Ishikawa (cell line): ENCODE data around the gene AQP7.
A peak's percentile ranks its signal among the peaks of the same experiment; 100 is the strongest.

Experiments
- CEBPB ChIP-seq: IDR thresholded peaks from 2 replicates; pipeline ENCODE4 v1.6.1; 2012
- CREB1 ChIP-seq: IDR thresholded peaks from 2 replicates; pipeline ENCODE4 v1.6.1; 2012; ENCODE audit warnings: low read depth
- EGR1 ChIP-seq: IDR thresholded peaks from 2 replicates; pipeline ENCODE4 v1.6.1; 2012
- EP300 ChIP-seq: IDR thresholded peaks from 2 replicates; pipeline ENCODE4 v1.6.1; 2012; ENCODE audit warnings: borderline replicate concordance
- FOXM1 ChIP-seq: IDR thresholded peaks from 2 replicates; pipeline ENCODE4 v1.6.1; 2012; ENCODE audit warnings: low read depth, borderline replicate concordance
- MAX ChIP-seq: IDR thresholded peaks from 2 replicates; pipeline ENCODE4 v1.6.1; 2012
- NFIC ChIP-seq: IDR thresholded peaks from 2 replicates; pipeline ENCODE4 v1.6.1; 2012
- RAD21 ChIP-seq: IDR thresholded peaks from 2 replicates; pipeline ENCODE4 v1.6.1; 2012; ENCODE audit warnings: low read depth
- REST ChIP-seq: IDR thresholded peaks from 2 replicates; pipeline ENCODE4 v1.6.1; 2012; ENCODE audit warnings: low read depth, mild to moderate bottlenecking
- TAF1 ChIP-seq: IDR thresholded peaks from 2 replicates; pipeline ENCODE4 v1.6.1; 2012; ENCODE audit warnings: low read depth, mild to moderate bottlenecking
- TCF12 ChIP-seq: IDR thresholded peaks from 2 replicates; pipeline ENCODE4 v1.6.1; 2012; ENCODE audit warnings: low read depth
- TEAD4 ChIP-seq: IDR thresholded peaks from 2 replicates; pipeline ENCODE4 v1.6.1; 2012
- USF1 ChIP-seq: IDR thresholded peaks from 2 replicates; pipeline ENCODE4 v1.6.1; 2012
- YY1 ChIP-seq: IDR thresholded peaks from 2 replicates; pipeline ENCODE4 v1.6.1; 2012; ENCODE audit warnings: low read depth
- ZBTB7A ChIP-seq: IDR thresholded peaks from 2 replicates; pipeline ENCODE4 v1.6.1; 2012; ENCODE audit warnings: low read depth

Gene AQP7

GRCh38 chr9:33436445-33436844 lies 34.1 kb upstream of the AQP7 start:
- TF ChIP-seq USF1 = no peak
- peak; percentile 92 for TF ChIP-seq CEBPB

- TF ChIP-seq CEBPB (no peak), EP300 (no peak), YY1 (no peak), CREB1 (no peak), FOXM1 (no peak), NFIC (no peak), TAF1 (no peak), RAD21 (no peak), EGR1 (no peak), TEAD4 (no peak), MAX (no peak), USF1 (no peak), TCF12 (no peak), ZBTB7A (no peak), REST (no peak)
Observed at GRCh38 chr9:33435821-33436277, 33.5 kb upstream of the AQP7 start.

- TF ChIP-seq TEAD4 = no peak
- no peak for TF ChIP-seq TCF12
- TF ChIP-seq USF1 = no peak
- no peak for TF ChIP-seq CEBPB
- no peak for TF ChIP-seq MAX
Observed at GRCh38 chr9:33434317-33435105, 32.1 kb upstream of the AQP7 start.

- TF ChIP-seq EP300 (no peak), FOXM1 (no peak), YY1 (no peak), TAF1 (no peak), CEBPB (no peak), CREB1 (no peak), REST (no peak), EGR1 (no peak), NFIC (no peak), TCF12 (no peak), USF1 (no peak)
Observed at GRCh38 chr9:33433871-33434270, 31.5 kb upstream of the AQP7 start.

GRCh38 chr9:33431420-33431819 lies 29.1 kb upstream of the AQP7 start:
- TF ChIP-seq TCF12 (no peak), MAX (no peak), REST (no peak), FOXM1 (no peak), TAF1 (no peak), EGR1 (no peak), YY1 (no peak), RAD21 (no peak), EP300 (no peak)
